MM.1S (cell line): ENCODE data around the gene SEPTIN7.

Source experiments
- DNase-seq: peaks from one replicate; pipeline ENCODE4 v3.0.0-alpha.2; 2015
- H2AFZ ChIP-seq: fragments of 300-600 bp; sonication (generic); 2 replicates; pipeline ENCODE4 v1.6.0; 2016; ENCODE audit warnings: antibody characterized with exemption, low read length
- H3F3A ChIP-seq: fragments of 300-600 bp; sonication (generic); 2 replicates; pipeline ENCODE4 v1.6.1; 2016; ENCODE audit warnings: mild to moderate bottlenecking, antibody characterized with exemption, low read length, moderate library complexity, mixed read lengths; ENCODE audit not compliant: insufficient read depth
- H3K27ac ChIP-seq: fragments of 300-600 bp; sonication (generic); 2 replicates; pipeline ENCODE4 v1.5.1; 2016; ENCODE audit warnings: mild to moderate bottlenecking, low read length
- H3K27me3 ChIP-seq: fragments of 300-600 bp; sonication (generic); replicated peaks from 2 replicates; pipeline ENCODE4 v1.6.0; 2016; ENCODE audit warnings: low read length; ENCODE audit not compliant: insufficient read depth
- H3K36me3 ChIP-seq: fragments of 300-600 bp; sonication (generic); replicated peaks from 2 replicates; pipeline ENCODE4 v1.6.1; 2016; ENCODE audit warnings: mild to moderate bottlenecking, low read length, mixed read lengths; ENCODE audit not compliant: insufficient read depth
- H3K4me1 ChIP-seq: fragments of 300-600 bp; sonication (generic); 2 replicates; pipeline ENCODE4 v1.6.1; 2016; ENCODE audit warnings: low read length, mixed read lengths
- H3K4me2 ChIP-seq: fragments of 300-600 bp; sonication (generic); 2 replicates; pipeline ENCODE4 v1.6.0; 2016; ENCODE audit warnings: low read depth, low read length
- H3K4me3 ChIP-seq: fragments of 300-600 bp; sonication (generic); 2 replicates; pipeline ENCODE4 v1.5.1; 2016; ENCODE audit warnings: low read length, mixed read lengths
- H3K79me2 ChIP-seq: fragments of 300-600 bp; sonication (generic); 2 replicates; pipeline ENCODE4 v1.6.1; 2016; ENCODE audit warnings: mixed run types, low read length, mixed read lengths
- H3K9ac ChIP-seq: fragments of 300-600 bp; sonication (generic); 2 replicates; pipeline ENCODE4 v1.6.1; 2016; ENCODE audit warnings: low read length, mixed read lengths
- H3K9me2 ChIP-seq: fragments of 300-600 bp; sonication (generic); replicated peaks from 2 replicates; pipeline ENCODE4 v1.6.1; 2016; ENCODE audit warnings: mild to moderate bottlenecking, low read length, mixed read lengths; ENCODE audit not compliant: insufficient read depth
- H3K9me3 ChIP-seq: fragments of 300-600 bp; sonication (generic); replicated peaks from 2 replicates; pipeline ENCODE4 v1.6.1; 2016; ENCODE audit warnings: mild to moderate bottlenecking, low read length, mixed read lengths; ENCODE audit not compliant: insufficient read depth
- H4K20me1 ChIP-seq: fragments of 300-600 bp; sonication (generic); 2 replicates; pipeline ENCODE4 v1.6.1; 2016; ENCODE audit warnings: mild to moderate bottlenecking, low read length, moderate library complexity, mixed read lengths; ENCODE audit not compliant: insufficient read depth
- CTCF ChIP-seq: fragments of 300-600 bp; sonication (generic); IDR thresholded peaks from 2 replicates; pipeline ENCODE4 v1.5.1; 2016; ENCODE audit warnings: antibody characterized with exemption, low read length, mixed read lengths
- EZH2 ChIP-seq: fragments of 300-600 bp; sonication (generic); optimal IDR thresholded peaks from 2 replicates; pipeline ENCODE3; 2017; ENCODE audit warnings: low read depth, mild to moderate bottlenecking, antibody characterized with exemption, low read length, mixed read lengths
- EZH2phosphoT487 ChIP-seq: fragments of 300-600 bp; sonication (generic); IDR thresholded peaks from 2 replicates; pipeline ENCODE4 v1.6.1; 2018; ENCODE audit warnings: antibody characterized with exemption, low read length

The SEPTIN7 gene

GRCh38 chr7:35792873-35793489 is 7.9 kb upstream of the SEPTIN7 start:
- no peaks in the 10 kb centered on the region for H3K9me2 ChIP-seq
- DNase-seq, result no peak
- H3F3A ChIP-seq, result no peaks in the 10 kb centered on the region
- H3K4me1 ChIP-seq, result no peaks in the 10 kb centered on the region
- no peak overlapping the region for H3K9ac ChIP-seq
- TF ChIP-seq CTCF, result no peak
- no peak for TF ChIP-seq EZH2
- TF ChIP-seq EZH2phosphoT487, result no peak
- H3K4me3 ChIP-seq, result no peak overlapping the region
- H3K27me3 ChIP-seq, result no peaks in the 10 kb centered on the region
- no peaks in the 10 kb centered on the region for H3K9me3 ChIP-seq
- H3K4me2 ChIP-seq, result no peak overlapping the region
- H3K79me2 ChIP-seq, result no peaks in the 10 kb centered on the region
- no peaks in the 10 kb centered on the region for H3K36me3 ChIP-seq
- H4K20me1 ChIP-seq, result no peaks in the 10 kb centered on the region
- no peak overlapping the region for H2AFZ ChIP-seq
- H3K27ac ChIP-seq, result no peak overlapping the region

GRCh38 chr7:35797311-35797710 is 3.5 kb upstream of the SEPTIN7 start:
- no peak for TF ChIP-seq CTCF
- TF ChIP-seq EZH2, result no peak
- TF ChIP-seq EZH2phosphoT487, result no peak
- no peaks in the 10 kb centered on the region for H3K9me2 ChIP-seq
- no peak for DNase-seq

GRCh38 chr7:35799846-35800717 is 775 bp upstream of the SEPTIN7 start:
- Histone ChIP-seq H3F3A (peaks cover 24% of the 10 kb centered on the region; the same call in 1 of the 2 replicates), H2AFZ (peak overlapping the region; percentile 96), H3K9me3 (no peaks in the 10 kb centered on the region), H3K27ac (peak overlapping the region; percentile 92), H3K27me3 (no peaks in the 10 kb centered on the region), H3K9me2 (no peaks in the 10 kb centered on the region), H3K4me1 (peaks cover 20% of the 10 kb centered on the region), H3K9ac (peak overlapping the region; percentile 94), H3K4me2 (peak overlapping the region; percentile 92), H3K4me3 (peak overlapping the region; percentile 91), H4K20me1 (peaks cover 22% of the 10 kb centered on the region), H3K79me2 (peaks cover 38% of the 10 kb centered on the region), H3K36me3 (no peaks in the 10 kb centered on the region)
- peak; percentile 76 for DNase-seq
- TF ChIP-seq EZH2 (no peak), EZH2phosphoT487 (no peak), CTCF (no peak)

More at GRCh38 chr7:35797311-35797710, 3.5 kb upstream of the SEPTIN7 start:
- no peak overlapping the region for H2AFZ ChIP-seq
- peaks cover 24% of the 10 kb centered on the region; the same call in 1 of the 2 replicates for H3F3A ChIP-seq
- no peak overlapping the region for H3K9ac ChIP-seq
- H3K36me3 ChIP-seq, result no peaks in the 10 kb centered on the region
- no peak overlapping the region for H3K4me3 ChIP-seq
- no peak overlapping the region for H3K27ac ChIP-seq
- peaks cover 7% of the 10 kb centered on the region for H3K4me1 ChIP-seq
- peaks cover 10% of the 10 kb centered on the region for H3K79me2 ChIP-seq
- peaks cover 3% of the 10 kb centered on the region for H4K20me1 ChIP-seq
- no peak overlapping the region for H3K4me2 ChIP-seq
- no peaks in the 10 kb centered on the region for H3K27me3 ChIP-seq
- H3K9me3 ChIP-seq, result no peaks in the 10 kb centered on the region
